SW480 (cell line): ENCODE measurements around the gene RBMS3.
"Not testable (repeated sequence)": the region's sequence is repeated elsewhere in the genome, so short reads cannot be mapped to it uniquely, and the experiment has no call there.

ENCODE experiments used
- DNase-seq: peaks from one replicate; pipeline ENCODE4 v3.0.0-alpha.2; 2016; ENCODE audit warnings: low spot score

Gene RBMS3

GRCh38 chr3:30024466-30024865 lies 743.6 kb downstream of the RBMS3 start:
- DNase-seq: no peak

- no peak for DNase-seq
Measured at GRCh38 chr3:30026851-30027250, 746.0 kb downstream of the RBMS3 start.

- no peak for DNase-seq
Measured at GRCh38 chr3:30034246-30034991, 753.5 kb downstream of the RBMS3 start.

- no peak for DNase-seq
Measured at GRCh38 chr3:30035935-30036567, 755.2 kb downstream of the RBMS3 start.

- DNase-seq: no peak
Measured at GRCh38 chr3:30040126-30040525, 759.3 kb downstream of the RBMS3 start.

- not testable (repeated sequence) for DNase-seq
Measured at GRCh38 chr3:30041481-30041880, 760.6 kb downstream of the RBMS3 start.

- DNase-seq: peak; percentile 70
Measured at GRCh38 chr3:30042274-30042859, 761.5 kb downstream of the RBMS3 start.

- DNase-seq: no peak
Measured at GRCh38 chr3:30042916-30043555, 762.2 kb downstream of the RBMS3 start.

GRCh38 chr3:30044515-30044914 lies 763.6 kb downstream of the RBMS3 start:
- no peak for DNase-seq

GRCh38 chr3:30048431-30048830 lies 767.6 kb downstream of the RBMS3 start:
- DNase-seq: no peak

GRCh38 chr3:30050116-30050515 lies 769.2 kb downstream of the RBMS3 start:
- DNase-seq: not testable (repeated sequence)

GRCh38 chr3:30059240-30059639 lies 778.4 kb downstream of the RBMS3 start:
- peak; percentile 41 for DNase-seq
